GM10248 (cell line): ENCODE data around the gene CANT1.

Source experiments
- CTCF ChIA-PET: fragments of 300-600 bp; sonication (Branson Sonifier 250); formaldehyde crosslinking; extraction: SDS; loops from one replicate; lab custom pipeline; 2021; ENCODE audit warnings: antibody characterized with exemption; lab: Yijun Ruan, JAX
- POLR2A ChIA-PET: fragments of 350-650 bp; sonication (Branson Sonifier 250); formaldehyde crosslinking; extraction: SDS; loops from one replicate; lab custom pipeline; 2020; ENCODE audit warnings: antibody characterized with exemption; lab: Yijun Ruan, JAX
- DNase-seq: peaks from one replicate; pipeline ENCODE4 v3.0.0; 2012; ENCODE audit errors: extremely low spot score
- TF ChIP-seq, protein P1 (sequence below): IDR thresholded peaks from 2 replicates; pipeline ENCODE4 v1.5.1; 2012; ENCODE audit warnings: mild to moderate bottlenecking, low read depth; ENCODE audit errors: extremely low read depth, missing control alignments, control extremely low read depth

The CANT1 gene

DNA sequence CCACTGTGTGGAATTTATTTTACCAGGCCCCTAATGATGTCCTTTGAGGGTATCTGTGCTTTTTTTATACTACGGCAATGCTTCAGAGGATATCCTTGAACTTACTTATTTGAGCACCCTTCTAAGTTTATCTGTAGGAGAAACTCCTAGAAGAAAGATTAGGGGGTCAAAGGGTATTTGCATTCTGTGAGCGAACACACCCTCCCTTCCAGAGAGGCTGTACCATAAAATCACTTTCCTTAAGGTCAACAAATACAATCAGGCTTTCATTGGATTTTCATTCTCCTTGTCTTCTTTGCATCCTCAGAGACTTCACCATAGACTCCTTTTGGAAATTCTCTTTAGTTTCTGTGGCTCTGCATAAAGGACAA lies 9.7 kb upstream of the CANT1 start:
- TF ChIP-seq, protein P1, sequence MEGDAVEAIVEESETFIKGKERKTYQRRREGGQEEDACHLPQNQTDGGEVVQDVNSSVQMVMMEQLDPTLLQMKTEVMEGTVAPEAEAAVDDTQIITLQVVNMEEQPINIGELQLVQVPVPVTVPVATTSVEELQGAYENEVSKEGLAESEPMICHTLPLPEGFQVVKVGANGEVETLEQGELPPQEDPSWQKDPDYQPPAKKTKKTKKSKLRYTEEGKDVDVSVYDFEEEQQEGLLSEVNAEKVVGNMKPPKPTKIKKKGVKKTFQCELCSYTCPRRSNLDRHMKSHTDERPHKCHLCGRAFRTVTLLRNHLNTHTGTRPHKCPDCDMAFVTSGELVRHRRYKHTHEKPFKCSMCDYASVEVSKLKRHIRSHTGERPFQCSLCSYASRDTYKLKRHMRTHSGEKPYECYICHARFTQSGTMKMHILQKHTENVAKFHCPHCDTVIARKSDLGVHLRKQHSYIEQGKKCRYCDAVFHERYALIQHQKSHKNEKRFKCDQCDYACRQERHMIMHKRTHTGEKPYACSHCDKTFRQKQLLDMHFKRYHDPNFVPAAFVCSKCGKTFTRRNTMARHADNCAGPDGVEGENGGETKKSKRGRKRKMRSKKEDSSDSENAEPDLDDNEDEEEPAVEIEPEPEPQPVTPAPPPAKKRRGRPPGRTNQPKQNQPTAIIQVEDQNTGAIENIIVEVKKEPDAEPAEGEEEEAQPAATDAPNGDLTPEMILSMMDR = no peak
- DNase-seq = no peak
- ChIA-PET POLR2A (no interaction called here), CTCF (interaction anchor here (0.7 to 3.4 kb wide), 4 partner anchors 14 to 46 kb away, joined by 4 to 17 read pairs (median 4); no protein-coding TSS in a partner anchor)

DNA sequence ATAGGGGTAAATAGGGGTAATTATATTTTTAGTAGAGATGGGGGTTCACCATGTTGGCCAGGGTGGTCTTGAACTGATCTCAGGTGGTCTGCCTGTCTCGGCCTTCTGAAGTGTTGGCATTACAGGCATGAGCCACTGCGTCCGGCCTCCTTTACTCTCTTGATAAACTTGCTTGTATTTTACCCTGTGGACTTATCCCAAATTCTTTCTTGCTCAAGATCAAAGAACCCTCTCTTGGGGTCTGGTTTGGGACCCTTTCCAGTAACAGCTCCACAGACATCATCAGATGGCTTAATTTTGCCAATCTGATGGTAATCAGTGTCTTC lies 8.8 kb upstream of the CANT1 start:
- TF ChIP-seq, protein P1 = no peak
- ChIA-PET CTCF (interaction anchor here (3.4 kb wide), 1 partner anchor 15 kb away, joined by 17 read pairs; no protein-coding TSS in a partner anchor), POLR2A (no interaction called here)
- DNase-seq = no peak

DNA sequence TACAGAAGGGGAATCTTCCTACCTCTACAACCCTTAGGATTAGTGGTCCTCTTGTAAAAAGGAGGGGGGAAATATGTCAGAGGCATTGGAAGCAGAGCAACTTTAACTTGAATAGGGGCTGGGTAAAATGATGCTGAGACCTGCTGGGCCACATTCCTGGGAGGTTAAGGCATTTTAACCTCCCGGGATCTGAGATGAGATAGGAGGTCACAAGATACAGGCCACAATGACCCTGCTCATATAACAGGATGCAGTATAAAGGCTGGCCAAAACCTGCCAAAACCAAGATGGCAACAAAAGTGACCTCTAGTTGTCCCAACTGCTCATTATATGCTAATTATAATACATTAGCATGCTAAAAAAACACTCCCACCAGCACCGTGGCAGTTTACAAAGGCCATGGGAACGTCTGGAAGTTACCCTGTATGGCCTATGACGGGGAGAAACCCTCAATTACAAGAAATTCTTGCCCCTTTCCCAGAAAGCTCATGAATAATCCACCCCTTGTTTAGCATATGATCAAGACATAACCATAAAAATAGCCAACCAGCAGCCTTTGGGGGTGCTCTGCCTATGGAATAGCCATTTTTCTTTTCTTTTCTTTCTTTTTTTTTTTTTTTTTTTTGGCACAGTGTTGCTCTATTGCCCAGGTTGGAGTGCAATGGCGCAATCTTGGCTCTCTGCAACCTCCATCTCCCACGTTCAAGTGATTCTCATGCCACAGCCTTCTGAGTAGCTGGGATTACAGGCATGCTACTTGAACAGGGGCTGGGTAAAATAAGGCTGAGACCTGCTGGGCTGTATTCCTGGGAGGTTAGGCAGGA lies 8.2 kb upstream of the CANT1 start:
- ChIA-PET POLR2A (no interaction called here), CTCF (no interaction called here)
- no peak for DNase-seq
- TF ChIP-seq, protein P1 = no peak

DNA sequence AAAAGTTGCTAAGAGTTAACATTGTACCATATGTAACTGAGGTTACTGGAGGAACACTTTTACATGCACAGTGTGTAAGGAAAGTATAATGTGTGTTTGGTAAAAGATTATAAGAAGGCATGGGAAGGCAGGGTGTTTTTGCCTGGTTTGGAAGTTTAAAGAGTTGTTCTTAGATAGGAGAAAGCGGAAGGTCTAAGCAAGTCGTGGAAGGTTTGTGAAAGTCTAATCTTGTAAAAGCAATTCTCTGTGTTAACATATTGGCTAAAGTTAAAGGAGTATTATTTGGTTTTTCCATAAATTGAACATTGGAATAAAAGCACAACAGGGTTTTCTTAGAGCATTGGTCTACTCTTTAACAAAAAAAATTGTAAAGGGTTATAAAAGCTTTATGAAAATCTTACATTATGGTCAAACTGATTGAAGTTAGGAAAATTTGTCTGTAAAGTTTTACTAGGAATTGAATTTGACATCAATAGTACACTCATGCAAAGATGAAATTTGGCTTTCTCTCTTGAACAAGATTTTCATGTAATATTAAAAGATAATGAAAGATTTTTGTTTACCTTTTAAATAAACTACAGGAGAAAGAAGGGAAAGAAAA lies 4.7 kb upstream of the CANT1 start:
- CTCF ChIA-PET = interaction anchor here (1.1 to 1.3 kb wide), 2 partner anchors 28 to 31 kb away, joined by 3 to 4 read pairs; no protein-coding TSS in a partner anchor
- TF ChIP-seq, protein P1 = no peak
- POLR2A ChIA-PET = no interaction called here
- DNase-seq = no peak

DNA sequence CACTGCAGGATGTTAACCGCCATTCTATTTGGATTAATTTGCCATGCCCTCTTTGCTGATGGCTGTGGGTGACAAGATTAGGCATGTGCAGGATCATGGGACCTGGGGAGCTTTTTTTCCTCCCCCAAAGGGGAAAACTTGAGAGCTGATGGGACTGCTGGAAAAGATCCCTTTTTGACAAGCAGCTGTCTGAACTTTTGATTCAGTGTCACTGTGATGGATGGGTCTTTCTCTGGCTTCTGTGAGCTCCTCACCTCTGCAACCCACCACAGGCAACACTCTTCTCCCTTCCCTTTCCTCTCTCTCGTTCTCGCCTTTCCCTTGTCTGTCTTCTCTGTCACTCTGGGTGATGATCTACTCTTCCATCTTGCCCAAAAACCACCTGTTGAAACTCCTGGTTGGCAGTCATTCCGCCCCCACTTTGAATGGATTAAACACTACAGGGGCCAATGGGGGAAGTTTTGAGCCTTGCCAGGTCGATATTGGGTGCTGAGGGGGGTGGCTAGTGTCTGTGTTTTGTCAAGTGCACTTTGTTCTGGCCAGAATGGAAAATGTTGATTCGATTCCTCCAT lies 3.1 kb upstream of the CANT1 start:
- CTCF ChIA-PET = no interaction called here
- POLR2A ChIA-PET = no interaction called here
- no peak for DNase-seq
- TF ChIP-seq, protein P1 = no peak

DNA sequence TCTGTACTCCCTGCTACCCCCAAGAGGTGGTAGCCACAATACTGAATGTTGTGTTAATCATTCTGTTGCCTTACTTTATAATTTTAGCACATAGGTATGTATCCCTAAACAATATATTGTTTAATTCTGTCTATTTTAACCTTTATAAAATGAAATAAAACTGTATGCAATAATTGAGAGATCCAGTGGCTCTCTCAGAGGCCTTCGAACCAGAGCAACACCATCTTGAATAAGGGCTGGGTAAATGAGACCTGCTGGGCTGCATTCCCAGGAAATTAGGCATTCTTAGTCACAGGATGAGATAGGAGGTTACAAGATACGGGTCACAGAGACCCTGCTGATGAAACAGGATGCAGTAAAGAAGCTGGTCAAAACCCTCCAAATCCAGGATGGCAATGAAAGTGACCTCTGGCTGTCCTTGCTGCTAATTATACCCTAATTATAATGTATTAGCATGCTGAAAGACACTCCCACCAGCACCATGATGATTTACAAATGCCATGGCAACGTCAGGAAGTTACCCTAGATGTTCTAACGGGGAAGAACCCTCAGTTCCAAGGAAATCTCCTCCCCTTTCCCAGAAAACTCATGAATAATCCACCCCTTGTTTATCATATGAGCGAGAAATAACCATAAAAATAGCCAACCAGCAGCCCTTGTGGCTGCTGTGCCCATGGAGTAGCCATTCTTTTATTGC lies 2.0 kb upstream of the CANT1 start:
- no peak for DNase-seq
- TF ChIP-seq, protein P1 = no peak
- ChIA-PET CTCF (no interaction called here), POLR2A (no interaction called here)
